ENCODE data around the gene GUCY2D. TPM values are rescaled to one million over a fixed set of nuclear protein-coding genes. Genes with fewer than 3 reads are reported as not detected.
"Not testable (repeated sequence)": the region's sequence is repeated elsewhere in the genome, so short reads cannot be mapped to it uniquely, and the experiment has no call there.

GUCY2D gene
- total RNA-seq, 4 donors from 2014 or later: 0.14 TPM; not detected in 3

DNA sequence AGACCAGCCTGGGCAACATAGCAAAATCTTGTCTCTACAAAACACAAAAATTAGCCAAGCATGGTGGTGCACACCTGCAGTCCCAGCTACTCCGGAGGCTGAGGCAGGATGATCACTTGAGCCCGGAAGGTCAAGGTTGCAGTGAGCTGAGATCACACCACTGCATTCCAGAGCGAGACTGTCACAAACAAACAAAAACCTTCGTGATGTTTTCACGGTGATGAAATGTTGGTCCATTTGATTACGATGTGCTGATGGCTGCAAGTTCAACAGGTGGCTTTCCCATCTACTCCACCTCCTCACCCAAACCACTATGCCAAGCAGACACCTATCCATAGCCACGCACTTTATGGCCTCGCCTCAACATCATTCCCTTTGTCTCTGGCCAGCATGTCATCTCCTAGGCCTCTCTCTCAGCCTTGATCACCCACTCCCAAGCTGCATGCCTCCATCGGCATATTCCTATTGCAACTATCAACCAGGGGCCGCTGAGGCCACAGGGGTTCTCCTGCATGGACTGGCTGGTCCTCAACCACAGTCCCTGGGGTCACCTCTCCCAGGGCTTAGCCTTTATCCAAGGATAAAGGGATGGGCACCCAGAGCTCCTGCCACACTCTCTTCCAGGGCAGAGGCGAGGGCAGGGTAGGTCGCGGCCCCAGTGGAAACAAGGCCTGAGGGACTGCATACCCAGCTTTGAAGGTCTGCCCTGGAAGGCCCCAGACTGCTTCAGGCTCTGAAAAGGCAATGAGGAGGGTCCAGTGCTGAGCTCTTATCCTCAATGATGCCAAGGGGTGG, 19.3 kb downstream of the GUCY2D start:
- H3K27me3 ChIP-seq: no peaks in the 10 kb centered on the region
- H3K4me3 ChIP-seq: no peak overlapping the region
- no peak overlapping the region for H3K27ac ChIP-seq
- no peaks in the 10 kb centered on the region for H3K36me3 ChIP-seq
- no peaks in the 10 kb centered on the region for H3K9me3 ChIP-seq
- no peak for DNase-seq
- TF ChIP-seq, protein P1, sequence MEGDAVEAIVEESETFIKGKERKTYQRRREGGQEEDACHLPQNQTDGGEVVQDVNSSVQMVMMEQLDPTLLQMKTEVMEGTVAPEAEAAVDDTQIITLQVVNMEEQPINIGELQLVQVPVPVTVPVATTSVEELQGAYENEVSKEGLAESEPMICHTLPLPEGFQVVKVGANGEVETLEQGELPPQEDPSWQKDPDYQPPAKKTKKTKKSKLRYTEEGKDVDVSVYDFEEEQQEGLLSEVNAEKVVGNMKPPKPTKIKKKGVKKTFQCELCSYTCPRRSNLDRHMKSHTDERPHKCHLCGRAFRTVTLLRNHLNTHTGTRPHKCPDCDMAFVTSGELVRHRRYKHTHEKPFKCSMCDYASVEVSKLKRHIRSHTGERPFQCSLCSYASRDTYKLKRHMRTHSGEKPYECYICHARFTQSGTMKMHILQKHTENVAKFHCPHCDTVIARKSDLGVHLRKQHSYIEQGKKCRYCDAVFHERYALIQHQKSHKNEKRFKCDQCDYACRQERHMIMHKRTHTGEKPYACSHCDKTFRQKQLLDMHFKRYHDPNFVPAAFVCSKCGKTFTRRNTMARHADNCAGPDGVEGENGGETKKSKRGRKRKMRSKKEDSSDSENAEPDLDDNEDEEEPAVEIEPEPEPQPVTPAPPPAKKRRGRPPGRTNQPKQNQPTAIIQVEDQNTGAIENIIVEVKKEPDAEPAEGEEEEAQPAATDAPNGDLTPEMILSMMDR (IDR thresholded peaks at IDR 0.05): no peak
- TF ChIP-seq POLR2AphosphoS5 (IDR thresholded peaks at IDR 0.05): no peak
- no peak for TF ChIP-seq EP300 (IDR thresholded peaks at IDR 0.05; ENCODE audit: low read depth)
- TF ChIP-seq POLR2A (IDR thresholded peaks at IDR 0.05): no peak
- intact Hi-C loops (cut with DNase I; ENCODE audit: low total_unique reads) (no loop called here), in situ Hi-C loops (cut with MboI; ENCODE audit: low pct_ligation_motif_present in 1 of 4, low pct_unique_long_range_greater_than_20kb in 1 of 4, low sequenced_read_pairs in 3 of 4) (no loop called here)
- WGBS, 2 donors (ENCODE audit: low coverage in 1 of 2): 80 to 90% methylated on average over 2 to 13 of the region's 13 CpGs
- peaks cover 0 to 6% (median under 1%) of the 10 kb centered on the region in 4 donors for H3K4me1 ChIP-seq

DNA sequence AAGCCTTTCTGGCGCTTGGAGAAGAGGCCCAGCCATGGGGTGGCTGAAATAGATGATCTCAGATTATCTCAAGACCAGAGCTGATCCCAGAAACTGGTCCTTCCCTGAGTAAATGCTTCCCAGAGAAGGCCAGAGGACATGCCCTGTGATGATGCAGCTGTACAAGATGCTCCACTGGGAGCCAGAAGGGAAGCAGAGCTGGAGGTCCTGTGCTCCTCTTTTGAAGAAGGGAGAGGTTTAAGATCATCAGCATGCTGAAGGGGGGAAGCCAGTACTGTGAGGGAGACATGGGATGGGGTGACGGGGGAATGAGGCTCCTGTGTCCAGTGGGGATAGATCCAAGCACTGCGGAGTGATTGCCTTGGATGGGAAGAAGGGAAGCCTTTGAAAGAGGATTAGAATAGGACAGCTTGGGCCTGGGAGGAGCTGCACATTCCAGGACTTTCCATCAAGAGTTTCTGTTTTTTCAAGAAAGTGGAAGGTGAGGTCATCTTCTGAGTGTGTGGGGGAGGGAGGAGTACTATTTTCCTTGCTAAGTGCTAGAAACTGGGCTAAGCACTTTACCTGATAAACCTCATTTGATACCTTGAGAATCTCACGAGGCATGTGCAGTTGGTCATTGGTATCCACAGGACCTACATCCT, 20.1 kb downstream of the GUCY2D start:
- in situ Hi-C loops (cut with MboI; ENCODE audit: low pct_ligation_motif_present in 1 of 4, low pct_unique_long_range_greater_than_20kb in 1 of 4, low sequenced_read_pairs in 3 of 4): no loop called here

DNA sequence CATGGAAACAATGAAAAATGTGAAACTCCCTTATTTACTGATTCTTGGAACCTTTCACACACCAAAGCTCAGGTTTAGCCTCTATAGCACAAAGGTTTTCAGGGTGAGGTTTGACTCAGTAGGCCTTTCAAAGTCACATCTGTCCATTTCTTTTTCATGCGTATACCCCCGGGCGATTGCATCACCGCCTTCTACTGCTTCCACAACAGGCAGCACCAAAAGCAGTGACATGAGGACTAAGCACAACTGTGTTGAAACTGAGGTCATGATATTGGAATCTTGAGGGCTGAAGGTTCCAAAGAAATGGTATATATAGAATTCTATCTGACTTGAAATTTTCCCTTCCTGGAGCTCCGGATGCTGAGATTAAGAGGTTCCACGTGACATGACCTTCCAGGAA, 21.7 kb downstream of the GUCY2D start:
- H3K4me3 ChIP-seq; H3K36me3 ChIP-seq; in situ Hi-C loops (cut with MboI; ENCODE audit: low pct_ligation_motif_present in 1 of 4, low pct_unique_long_range_greater_than_20kb in 1 of 4, low sequenced_read_pairs in 3 of 4); H3K4me1 ChIP-seq; DNase-seq; intact Hi-C loops (cut with DNase I; ENCODE audit: low total_unique reads); H3K9me3 ChIP-seq; H3K27ac ChIP-seq: not testable (repeated sequence)
- peaks cover 18% of the 10 kb centered on the region for H3K27me3 ChIP-seq
- 81% methylated on average over 6 of the region's 6 CpGs for WGBS, 2 donors (ENCODE audit: low coverage in 1 of 2)

More for the DNA sequence above, 20.1 kb downstream of the GUCY2D start:
- WGBS, 2 donors (ENCODE audit: low coverage in 1 of 2): 86% methylated on average over 4 of the region's 4 CpGs; no CpG with 5 or more reads in 1 of the 2 donors
- no peak for DNase-seq
- Histone ChIP-seq H3K9me3 (no peaks in the 10 kb centered on the region), H3K36me3 (no peaks in the 10 kb centered on the region), H3K4me3 (no peak overlapping the region), H3K27ac (no peak overlapping the region), H3K4me1 (no peaks in the 10 kb centered on the region), H3K27me3 (peaks cover 1% of the 10 kb centered on the region)
- TF ChIP-seq POLR2AphosphoS5 (IDR thresholded peaks at IDR 0.05) (no peak), EP300 (IDR thresholded peaks at IDR 0.05; ENCODE audit: low read depth) (no peak)
- intact Hi-C loops (cut with DNase I; ENCODE audit: low total_unique reads): no loop called here

DNA sequence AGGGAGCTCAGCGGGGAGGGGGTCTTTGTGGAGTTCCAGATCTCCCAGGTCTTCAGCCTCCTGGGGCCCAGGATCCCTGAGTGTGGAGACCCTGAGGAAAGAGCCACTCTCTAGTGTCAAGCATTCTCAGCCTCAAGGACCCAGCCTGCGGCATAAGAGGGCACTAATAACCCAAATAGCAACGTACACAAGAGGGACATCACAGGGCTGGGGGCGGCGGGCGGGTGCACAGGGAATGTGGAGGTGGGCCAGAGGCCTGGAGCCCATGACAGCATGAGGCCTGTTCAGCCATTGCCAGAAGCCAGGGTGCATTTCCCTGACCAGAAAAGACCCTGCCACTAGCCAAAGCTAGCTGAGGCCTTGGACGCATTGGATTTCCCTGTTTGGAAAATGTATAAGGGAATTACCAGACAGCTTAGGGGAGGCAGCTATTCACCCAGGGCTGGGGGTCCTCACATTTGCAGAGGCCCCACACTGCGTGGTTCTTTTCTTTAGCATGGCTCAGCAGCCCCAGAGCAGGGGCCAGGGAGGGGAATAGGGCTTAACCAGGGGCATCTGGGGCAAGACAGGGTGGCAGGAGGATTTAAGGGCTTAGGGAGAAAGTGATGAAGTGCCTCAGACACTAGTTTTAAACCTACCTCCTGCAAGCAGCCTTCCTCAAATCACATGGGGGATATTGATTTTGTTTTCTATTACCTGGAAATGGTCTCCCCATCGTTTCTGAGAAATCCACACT, 22.9 kb downstream of the GUCY2D start:
- no peaks in the 10 kb centered on the region for H3K9me3 ChIP-seq
- DNase-seq: no peak
- in situ Hi-C loops (cut with MboI; ENCODE audit: low pct_ligation_motif_present in 1 of 4, low pct_unique_long_range_greater_than_20kb in 1 of 4, low sequenced_read_pairs in 3 of 4): no loop called here
- no peak for TF ChIP-seq POLR2A (IDR thresholded peaks at IDR 0.05)
- no peak for TF ChIP-seq EP300 (IDR thresholded peaks at IDR 0.05; ENCODE audit: low read depth)
- TF ChIP-seq POLR2AphosphoS5 (IDR thresholded peaks at IDR 0.05): no peak
- TF ChIP-seq, protein P1 (IDR thresholded peaks at IDR 0.05): no peak
- intact Hi-C loops (cut with DNase I; ENCODE audit: low total_unique reads): no loop called here
- WGBS, 2 donors (ENCODE audit: low coverage in 1 of 2): 76 to 100% methylated on average over 2 to 9 of the region's 9 CpGs
- H3K4me3 ChIP-seq: no peak overlapping the region
- no peak overlapping the region for H3K27ac ChIP-seq
- peaks cover 21% of the 10 kb centered on the region for H3K27me3 ChIP-seq
- no peaks in the 10 kb centered on the region for H3K36me3 ChIP-seq
- no peaks in the 10 kb centered on the region for H3K4me1 ChIP-seq

DNA sequence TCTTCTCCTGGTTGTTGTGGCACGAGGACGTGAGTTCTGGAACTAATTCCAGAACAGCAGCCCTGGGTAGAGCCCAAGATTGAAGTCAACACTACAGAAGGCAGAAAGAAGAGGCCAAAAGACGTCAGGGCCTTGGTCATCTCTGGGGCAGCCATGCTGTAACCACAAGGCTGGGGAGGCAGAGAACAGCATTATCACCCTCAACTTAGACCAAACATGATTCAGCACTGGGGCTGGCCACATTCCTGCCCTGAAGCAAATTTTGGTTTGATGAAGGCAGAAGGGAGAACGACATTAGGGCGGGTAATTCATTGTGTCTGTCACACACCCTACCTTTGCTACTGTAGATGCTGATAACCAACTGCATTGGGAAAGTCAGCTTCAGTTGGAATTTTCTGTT, 26.7 kb downstream of the GUCY2D start:
- Histone ChIP-seq H3K4me1 (no peaks in the 10 kb centered on the region), H3K4me3 (no peak overlapping the region), H3K36me3 (no peaks in the 10 kb centered on the region), H3K27ac (no peak overlapping the region), H3K27me3 (peaks cover 38% of the 10 kb centered on the region), H3K9me3 (no peaks in the 10 kb centered on the region)
- in situ Hi-C loops (cut with MboI; ENCODE audit: low pct_ligation_motif_present in 1 of 4, low pct_unique_long_range_greater_than_20kb in 1 of 4, low sequenced_read_pairs in 3 of 4): no loop called here
- TF ChIP-seq POLR2AphosphoS5 (IDR thresholded peaks at IDR 0.05) (no peak), EP300 (IDR thresholded peaks at IDR 0.05; ENCODE audit: low read depth) (no peak), POLR2A (IDR thresholded peaks at IDR 0.05) (no peak)
- TF ChIP-seq, protein P1 (IDR thresholded peaks at IDR 0.05): no peak
- WGBS, 2 donors (ENCODE audit: low coverage in 1 of 2): 73 to 87% methylated on average over 5 of the region's 5 CpGs
- no peak for DNase-seq
- intact Hi-C loops (cut with DNase I; ENCODE audit: low total_unique reads): no loop called here

All from transverse colon (tissue), 4 donors.